ENCODE results near the gene RNU6-8.

RNU6-8 gene

DNA sequence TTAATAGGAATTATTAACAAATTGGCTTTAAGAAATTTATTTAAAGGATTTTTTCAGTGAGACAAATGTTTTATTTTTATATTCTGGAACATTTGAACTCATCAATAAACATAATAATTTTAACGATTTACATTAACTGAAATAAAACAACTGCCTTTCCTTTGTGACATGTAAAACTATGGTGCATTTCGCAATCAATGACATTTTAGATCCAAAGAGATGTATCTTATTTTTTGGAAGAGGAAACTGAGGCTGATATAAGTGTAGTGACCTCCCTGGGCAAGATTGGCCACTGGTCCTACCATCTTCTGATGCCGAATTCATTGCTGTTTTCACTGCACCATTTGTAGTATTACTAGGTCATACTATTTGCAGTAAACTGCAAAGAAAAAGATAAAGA is 2.5 kb upstream of the RNU6-8 start:
- 0 out of 2 replicates have a peak, but pooled peaks cover 5% of the 10 kb centered on the region for H3K27me3 ChIP-seq (ENCODE audit: control insufficient read depth, insufficient read depth, low read length)
- no peak overlapping the region for H3K4me3 ChIP-seq (ENCODE audit: low read depth, low read length)
- no peaks in the 10 kb centered on the region for H3K4me1 ChIP-seq (ENCODE audit: control insufficient read depth, insufficient read depth, low read length)
- H3K27ac ChIP-seq (ENCODE audit: low read depth, low read length), result peak overlapping the region; percentile 16
- no peaks in the 10 kb centered on the region for H3K36me3 ChIP-seq (ENCODE audit: control insufficient read depth, insufficient read depth, low read length)
- no peaks in the 10 kb centered on the region for H3K9me3 ChIP-seq (ENCODE audit: control insufficient read depth, insufficient read depth, low read length)
- no peak overlapping the region for H3K9ac ChIP-seq (ENCODE audit: low read depth, low read length)

DNA sequence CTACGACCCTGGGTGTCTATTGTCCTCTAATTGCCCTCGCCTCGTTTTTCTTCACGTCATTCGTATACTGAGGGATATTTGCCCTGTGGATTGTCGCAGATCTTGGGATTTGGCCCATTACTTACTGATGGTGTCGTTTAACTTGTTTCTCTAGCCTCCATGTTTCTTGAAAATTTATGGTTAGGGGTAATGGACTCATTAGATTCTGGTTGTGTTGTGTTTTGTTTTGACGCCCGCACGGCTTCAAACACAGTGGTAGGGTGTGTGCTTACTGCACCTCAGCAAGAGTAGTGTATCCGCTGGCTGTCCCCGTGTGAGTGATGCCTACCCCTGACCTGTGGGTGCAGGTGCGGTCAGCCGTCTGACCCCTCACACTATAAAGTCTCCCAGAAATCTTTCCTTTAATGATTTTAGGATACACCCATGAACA is 874 bp upstream of the RNU6-8 start:
- H3K4me3 ChIP-seq (ENCODE audit: low read depth, low read length), result peak overlapping the region; percentile 96
- peak overlapping the region; percentile 95 for H3K9ac ChIP-seq (ENCODE audit: low read depth, low read length)
- no peaks in the 10 kb centered on the region for H3K36me3 ChIP-seq (ENCODE audit: control insufficient read depth, insufficient read depth, low read length)
- H3K27ac ChIP-seq (ENCODE audit: low read depth, low read length), result no peak overlapping the region
- H3K9me3 ChIP-seq (ENCODE audit: control insufficient read depth, insufficient read depth, low read length), result no peaks in the 10 kb centered on the region
- 0 out of 2 replicates have a peak, but pooled peaks cover 8% of the 10 kb centered on the region for H3K27me3 ChIP-seq (ENCODE audit: control insufficient read depth, insufficient read depth, low read length)
- H3K4me1 ChIP-seq (ENCODE audit: control insufficient read depth, insufficient read depth, low read length), result no peaks in the 10 kb centered on the region

DNA sequence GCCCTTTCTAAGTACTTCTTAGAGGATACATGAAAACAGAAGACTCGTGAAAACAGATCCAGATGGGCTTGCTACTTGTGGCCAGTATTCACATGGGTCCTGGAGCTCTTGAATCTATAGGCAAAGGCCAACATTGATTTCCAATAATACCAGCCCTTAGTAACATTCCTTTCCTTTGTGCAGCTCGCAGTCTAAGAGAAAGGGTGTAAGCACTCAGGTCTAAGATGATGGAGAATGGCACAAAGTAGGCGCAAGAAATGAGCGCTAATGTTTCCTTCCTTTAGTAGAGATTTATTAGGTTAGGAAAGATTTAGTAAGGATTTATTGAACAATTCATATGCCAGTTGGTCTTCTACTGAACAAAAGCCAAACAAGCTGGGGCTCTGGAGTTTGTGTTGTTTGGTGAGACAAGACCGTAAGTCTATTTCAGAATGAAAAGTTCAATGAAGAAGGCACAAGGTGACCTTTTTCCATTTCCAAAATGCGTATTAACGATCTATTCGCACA is 525 bp downstream of the RNU6-8 start:
- Histone ChIP-seq H3K27ac (ENCODE audit: low read depth, low read length) (no peak overlapping the region), H3K9ac (ENCODE audit: low read depth, low read length) (no peak overlapping the region; the same call in 1 of the 2 replicates)

DNA sequence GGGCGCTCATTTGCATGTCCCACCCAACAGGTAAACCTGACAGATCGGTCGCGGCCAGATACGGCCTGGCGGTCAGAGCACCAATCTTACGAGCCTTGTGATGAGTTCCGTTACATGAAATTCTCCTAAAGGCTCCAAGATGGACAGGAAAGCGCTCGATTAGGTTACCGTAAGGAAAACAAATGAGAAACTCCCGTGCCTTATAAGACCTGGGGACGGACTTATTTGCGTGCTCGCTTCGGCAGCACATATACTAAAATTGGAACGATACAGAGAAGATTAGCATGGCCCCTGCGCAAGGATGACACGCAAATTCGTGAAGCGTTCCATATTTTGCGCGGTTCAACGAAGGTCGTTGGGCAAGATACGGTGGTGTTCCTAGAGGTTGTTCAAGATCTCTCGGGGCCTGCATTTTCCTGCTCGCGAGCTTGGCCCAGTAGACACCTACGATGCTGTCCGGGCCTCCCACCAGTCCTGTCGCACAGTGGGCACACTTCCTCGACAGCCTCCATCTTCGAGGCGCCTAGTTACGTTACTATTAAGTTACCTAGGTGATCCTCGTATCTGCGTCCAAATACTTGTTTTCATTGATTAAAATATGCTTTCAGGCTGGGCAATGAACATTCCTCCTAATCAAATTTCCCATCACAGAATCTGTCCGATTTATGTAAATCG is 1.1 kb downstream of the RNU6-8 start, which contains the start of gene RNU6-7:
TSS of gene RNU6-7 (plus strand) at position 230 of the 675 bp plus-strand sequence.
- no peaks in the 10 kb centered on the region for H3K9me3 ChIP-seq (ENCODE audit: control insufficient read depth, insufficient read depth, low read length)
- peak within 1 kb of the TSS; percentile 96 for H3K4me3 ChIP-seq (ENCODE audit: low read depth, low read length)
- peak within 1 kb of the TSS; percentile 72 for H3K9ac ChIP-seq (ENCODE audit: low read depth, low read length)
- H3K4me1 ChIP-seq (ENCODE audit: control insufficient read depth, insufficient read depth, low read length), result no peaks in the 10 kb centered on the region
- no peaks in the 10 kb centered on the region for H3K36me3 ChIP-seq (ENCODE audit: control insufficient read depth, insufficient read depth, low read length)
- H3K27ac ChIP-seq (ENCODE audit: low read depth, low read length), result peak within 1 kb of the TSS; percentile 61
- 0 out of 2 replicates have a peak, but pooled peaks cover 8% of the 10 kb centered on the region for H3K27me3 ChIP-seq (ENCODE audit: control insufficient read depth, insufficient read depth, low read length)

More for the DNA sequence above, 525 bp downstream of the RNU6-8 start:
- Histone ChIP-seq H3K4me3 (ENCODE audit: low read depth, low read length) (peak overlapping the region; percentile 96), H3K36me3 (ENCODE audit: control insufficient read depth, insufficient read depth, low read length) (no peaks in the 10 kb centered on the region), H3K9me3 (ENCODE audit: control insufficient read depth, insufficient read depth, low read length) (no peaks in the 10 kb centered on the region), H3K4me1 (ENCODE audit: control insufficient read depth, insufficient read depth, low read length) (no peaks in the 10 kb centered on the region), H3K27me3 (ENCODE audit: control insufficient read depth, insufficient read depth, low read length) (0 out of 2 replicates have a peak, but pooled peaks cover 8% of the 10 kb centered on the region)

DNA sequence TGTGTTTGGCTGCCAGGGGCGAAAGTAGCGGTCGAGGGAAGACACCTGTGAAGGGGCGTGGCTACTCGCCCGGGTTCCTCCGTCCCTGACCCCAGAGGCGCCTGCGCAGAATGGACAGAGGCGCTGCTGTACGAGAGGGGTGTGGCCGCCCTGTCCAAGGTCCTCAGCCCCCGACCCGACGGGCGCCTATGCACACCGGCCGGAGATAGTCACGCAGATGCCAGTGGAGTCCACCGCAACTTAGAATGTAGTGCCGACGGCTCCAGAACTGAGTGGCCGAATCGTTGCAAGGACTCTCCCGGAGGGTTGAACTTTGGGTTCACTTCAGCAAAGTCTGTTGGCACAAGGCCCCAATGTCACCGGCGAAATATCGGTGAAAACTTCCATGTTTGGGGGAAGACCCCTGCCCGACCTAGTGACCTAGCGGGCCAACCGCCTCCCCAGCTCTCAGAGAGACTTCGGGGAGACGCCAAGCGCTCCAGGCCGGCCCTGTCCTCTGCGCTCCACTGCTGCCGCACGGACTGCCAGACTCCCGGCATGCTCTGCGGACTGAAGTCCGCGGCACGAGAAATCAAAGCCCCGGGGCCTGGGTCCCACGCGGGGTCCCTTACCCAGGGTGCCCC is 1.8 kb downstream of the RNU6-8 start:
- no peaks in the 10 kb centered on the region for H3K36me3 ChIP-seq (ENCODE audit: control insufficient read depth, insufficient read depth, low read length)
- H3K4me1 ChIP-seq (ENCODE audit: control insufficient read depth, insufficient read depth, low read length), result no peaks in the 10 kb centered on the region
- H3K4me3 ChIP-seq (ENCODE audit: low read depth, low read length), result peak overlapping the region; percentile 96
- H3K9me3 ChIP-seq (ENCODE audit: control insufficient read depth, insufficient read depth, low read length), result no peaks in the 10 kb centered on the region
- H3K27me3 ChIP-seq (ENCODE audit: control insufficient read depth, insufficient read depth, low read length), result 0 out of 2 replicates have a peak, but pooled peaks cover 8% of the 10 kb centered on the region
- peak overlapping the region; percentile 72 for H3K9ac ChIP-seq (ENCODE audit: low read depth, low read length)
- H3K27ac ChIP-seq (ENCODE audit: low read depth, low read length), result peak overlapping the region; percentile 61

DNA sequence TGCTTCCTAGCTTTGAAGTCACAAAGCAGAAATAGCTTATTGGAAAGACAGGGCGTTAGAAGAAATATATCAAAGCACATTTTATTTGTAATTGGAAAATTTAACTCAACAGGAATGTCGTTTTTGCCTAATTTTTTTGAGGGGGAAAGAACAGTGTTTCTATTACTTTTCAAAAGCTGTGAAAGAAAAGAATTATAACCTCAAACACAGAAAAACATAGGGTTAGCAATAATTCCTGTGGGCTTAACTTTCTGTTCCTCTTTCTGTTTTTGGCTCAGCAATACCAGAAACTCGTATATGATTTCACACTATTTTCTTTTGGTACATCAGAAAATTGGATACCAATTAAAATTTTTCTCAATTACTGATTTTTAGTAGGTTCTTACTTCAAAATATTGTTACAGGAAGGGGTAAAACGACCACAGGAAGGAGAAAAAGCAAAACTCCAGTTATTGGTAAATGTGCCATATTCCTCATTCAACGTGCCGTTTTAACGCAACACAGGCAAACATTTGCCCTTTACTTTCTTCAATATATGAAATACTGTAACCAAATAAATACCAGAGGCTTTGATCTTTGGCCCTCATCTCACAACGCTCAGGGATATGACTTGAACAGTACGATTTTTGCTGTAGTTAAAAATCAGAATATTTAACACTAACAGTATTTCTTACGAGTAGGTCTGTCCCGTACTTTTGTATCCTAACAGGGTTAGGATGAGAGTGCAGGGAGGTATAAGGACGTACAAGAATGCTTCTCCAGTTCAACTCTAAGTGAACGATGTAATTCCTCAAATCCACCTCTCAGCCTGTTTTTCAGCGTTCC is 2.5 kb downstream of the RNU6-8 start:
- Histone ChIP-seq H3K4me3 (ENCODE audit: low read depth, low read length) (peak overlapping the region; percentile 96), H3K36me3 (ENCODE audit: control insufficient read depth, insufficient read depth, low read length) (no peaks in the 10 kb centered on the region), H3K27ac (ENCODE audit: low read depth, low read length) (no peak overlapping the region), H3K9me3 (ENCODE audit: control insufficient read depth, insufficient read depth, low read length) (no peaks in the 10 kb centered on the region), H3K9ac (ENCODE audit: low read depth, low read length) (no peak overlapping the region), H3K27me3 (ENCODE audit: control insufficient read depth, insufficient read depth, low read length) (0 out of 2 replicates have a peak, but pooled peaks cover 8% of the 10 kb centered on the region), H3K4me1 (ENCODE audit: control insufficient read depth, insufficient read depth, low read length) (no peaks in the 10 kb centered on the region)

DNA sequence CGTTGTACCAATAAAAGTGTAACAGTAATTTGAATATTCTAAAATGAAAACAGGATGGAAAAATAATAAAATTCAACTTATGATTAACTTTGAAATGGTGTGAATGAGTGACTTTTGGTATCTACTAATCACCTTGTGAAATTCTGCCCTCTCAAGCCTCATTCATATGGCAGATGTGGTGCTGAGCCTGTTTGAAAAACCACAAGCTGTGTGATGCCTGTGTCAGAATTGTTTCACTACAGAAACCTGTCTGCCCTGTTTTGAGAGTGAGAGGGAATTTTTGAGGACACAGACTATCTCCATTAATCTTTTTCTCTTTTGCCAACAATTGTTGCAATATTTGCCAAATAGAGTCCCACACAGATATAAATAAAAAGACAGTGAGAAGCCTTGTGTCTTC is 5.2 kb downstream of the RNU6-8 start:
- H3K4me3 ChIP-seq (ENCODE audit: low read depth, low read length), result no peak overlapping the region
- no peaks in the 10 kb centered on the region for H3K4me1 ChIP-seq (ENCODE audit: control insufficient read depth, insufficient read depth, low read length)
- 0 out of 2 replicates have a peak, but pooled peaks cover 8% of the 10 kb centered on the region for H3K27me3 ChIP-seq (ENCODE audit: control insufficient read depth, insufficient read depth, low read length)
- H3K27ac ChIP-seq (ENCODE audit: low read depth, low read length), result no peak overlapping the region
- no peaks in the 10 kb centered on the region for H3K36me3 ChIP-seq (ENCODE audit: control insufficient read depth, insufficient read depth, low read length)
- no peak overlapping the region for H3K9ac ChIP-seq (ENCODE audit: low read depth, low read length)
- no peaks in the 10 kb centered on the region for H3K9me3 ChIP-seq (ENCODE audit: control insufficient read depth, insufficient read depth, low read length)

DNA sequence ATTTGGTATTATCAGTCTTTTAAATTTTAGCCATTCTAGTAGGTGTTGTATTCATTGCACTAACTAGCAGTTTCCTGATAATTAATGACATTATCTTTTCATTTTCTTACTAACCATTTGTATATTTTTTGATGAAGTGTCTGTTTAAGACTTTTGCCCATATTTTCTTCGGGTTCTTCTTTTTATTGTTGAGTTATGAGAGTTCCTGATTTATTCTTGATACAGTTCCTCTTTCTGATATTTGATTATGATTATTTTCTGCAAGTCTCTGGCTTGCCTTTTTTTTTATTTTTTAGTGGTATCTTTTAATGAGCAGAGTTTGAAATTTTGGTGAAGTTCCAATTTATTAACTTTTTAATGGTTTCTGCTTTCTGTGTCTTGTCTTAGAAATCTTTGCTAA is 7.4 kb downstream of the RNU6-8 start:
- Histone ChIP-seq H3K4me3 (ENCODE audit: low read depth, low read length) (no peak overlapping the region), H3K9ac (ENCODE audit: low read depth, low read length) (no peak overlapping the region), H3K27me3 (ENCODE audit: control insufficient read depth, insufficient read depth, low read length) (0 out of 2 replicates have a peak, but pooled peaks cover 4% of the 10 kb centered on the region), H3K4me1 (ENCODE audit: control insufficient read depth, insufficient read depth, low read length) (no peaks in the 10 kb centered on the region), H3K27ac (ENCODE audit: low read depth, low read length) (no peak overlapping the region), H3K36me3 (ENCODE audit: control insufficient read depth, insufficient read depth, low read length) (no peaks in the 10 kb centered on the region), H3K9me3 (ENCODE audit: control insufficient read depth, insufficient read depth, low read length) (no peaks in the 10 kb centered on the region)

DNA sequence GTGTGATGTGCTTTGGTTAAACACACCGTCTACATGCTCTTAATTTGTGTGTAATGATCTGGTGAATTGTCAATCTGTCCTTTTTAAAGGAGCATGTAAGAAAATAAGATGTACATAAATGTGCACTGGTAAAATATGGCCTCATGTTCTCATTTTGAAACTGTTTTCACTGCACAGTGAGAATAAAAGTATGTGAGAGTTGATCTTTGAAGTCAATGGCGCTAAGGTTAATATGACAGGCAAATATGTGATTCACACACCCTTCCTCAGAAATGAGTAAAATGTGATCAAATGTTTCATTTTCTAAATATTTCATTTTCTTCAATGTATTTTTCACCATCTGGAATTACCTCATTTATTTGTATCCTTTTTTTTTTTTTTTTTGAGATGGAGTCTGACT is 9.5 kb downstream of the RNU6-8 start:
- no peaks in the 10 kb centered on the region for H3K36me3 ChIP-seq (ENCODE audit: control insufficient read depth, insufficient read depth, low read length)

DNA sequence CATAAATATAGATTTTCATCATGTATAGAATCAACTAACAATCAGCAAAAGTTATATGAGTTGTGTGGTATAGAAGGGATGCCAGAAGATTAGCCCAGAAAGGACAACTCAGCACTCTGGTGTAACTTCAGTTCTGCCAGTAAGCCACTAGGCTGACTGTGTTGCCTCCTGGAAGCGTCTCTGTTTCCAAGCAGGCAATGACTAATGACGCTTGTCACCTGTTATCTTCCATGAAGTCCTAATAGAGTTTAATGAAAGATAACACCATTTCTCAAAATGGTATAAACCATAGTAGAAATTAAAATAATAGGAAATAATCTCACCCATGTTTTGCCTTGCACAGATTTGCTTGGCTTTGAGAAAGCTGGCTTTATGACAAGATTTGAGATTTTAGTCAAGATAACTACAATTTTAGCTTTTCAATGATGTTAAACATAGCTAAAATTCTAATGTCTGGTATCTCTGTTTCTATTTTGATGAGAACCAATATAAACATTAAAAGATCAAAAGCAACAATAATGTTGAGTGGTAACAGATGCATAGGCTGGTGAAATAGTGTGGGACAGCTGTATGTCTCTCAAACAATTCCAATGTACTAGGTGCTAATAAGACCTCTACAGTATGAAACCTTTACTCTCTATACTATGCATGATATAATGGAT is 10.2 kb downstream of the RNU6-8 start:
- no peaks in the 10 kb centered on the region for H3K36me3 ChIP-seq (ENCODE audit: control insufficient read depth, insufficient read depth, low read length)
- H3K9me3 ChIP-seq (ENCODE audit: control insufficient read depth, insufficient read depth, low read length), result no peaks in the 10 kb centered on the region
- H3K27ac ChIP-seq (ENCODE audit: low read depth, low read length), result no peak overlapping the region
- H3K27me3 ChIP-seq (ENCODE audit: control insufficient read depth, insufficient read depth, low read length), result no peaks in the 10 kb centered on the region
- no peak overlapping the region for H3K4me3 ChIP-seq (ENCODE audit: low read depth, low read length)
- no peaks in the 10 kb centered on the region for H3K4me1 ChIP-seq (ENCODE audit: control insufficient read depth, insufficient read depth, low read length)
- no peak overlapping the region for H3K9ac ChIP-seq (ENCODE audit: low read depth, low read length)

More for the DNA sequence above, 9.5 kb downstream of the RNU6-8 start:
- H3K4me1 ChIP-seq (ENCODE audit: control insufficient read depth, insufficient read depth, low read length), result no peaks in the 10 kb centered on the region
- H3K27me3 ChIP-seq (ENCODE audit: control insufficient read depth, insufficient read depth, low read length), result no peaks in the 10 kb centered on the region
- no peak overlapping the region for H3K27ac ChIP-seq (ENCODE audit: low read depth, low read length)
- no peaks in the 10 kb centered on the region for H3K9me3 ChIP-seq (ENCODE audit: control insufficient read depth, insufficient read depth, low read length)
- no peak overlapping the region for H3K9ac ChIP-seq (ENCODE audit: low read depth, low read length)
- no peak overlapping the region for H3K4me3 ChIP-seq (ENCODE audit: low read depth, low read length)
